Measurements from ENCODE around the gene TNS1. TPM values are rescaled to one million over a fixed set of nuclear protein-coding genes. Genes with fewer than 3 reads are reported as not detected.

Gene TNS1
- total RNA-seq, 1 donor from 2014 or later: 11.6 TPM

GRCh38 chr2:217990389-217990788, 12.4 kb downstream of the TNS1 start:
- TF ChIP-seq CTCF (IDR thresholded peaks at IDR 0.05; ENCODE audit: unreplicated experiment): no peak
- H3K27ac Mint-ChIP-seq (ENCODE audit: unreplicated experiment): no peak overlapping the region
- peaks cover 15% of the 10 kb centered on the region for H3K4me1 Mint-ChIP-seq (ENCODE audit: unreplicated experiment)
- DNase-seq (ENCODE audit: low spot score): no peak
- no peaks in the 10 kb centered on the region for H3K36me3 Mint-ChIP-seq (ENCODE audit: low read depth, unreplicated experiment)
- H3K9me3 Mint-ChIP-seq (ENCODE audit: unreplicated experiment): no peaks in the 10 kb centered on the region
- peaks cover 19% of the 10 kb centered on the region for H3K27me3 Mint-ChIP-seq (ENCODE audit: unreplicated experiment)
- no peak overlapping the region for H3K4me3 Mint-ChIP-seq (ENCODE audit: unreplicated experiment)

- peaks cover 19% of the 10 kb centered on the region for H3K27me3 Mint-ChIP-seq (ENCODE audit: unreplicated experiment)
- peak overlapping the region; percentile 44 for H3K27ac Mint-ChIP-seq (ENCODE audit: unreplicated experiment)
- H3K36me3 Mint-ChIP-seq (ENCODE audit: low read depth, unreplicated experiment): no peaks in the 10 kb centered on the region
- DNase-seq (ENCODE audit: low spot score): no peak
- no peaks in the 10 kb centered on the region for H3K9me3 Mint-ChIP-seq (ENCODE audit: unreplicated experiment)
- no peak overlapping the region for H3K4me3 Mint-ChIP-seq (ENCODE audit: unreplicated experiment)
- no peak for TF ChIP-seq CTCF (IDR thresholded peaks at IDR 0.05; ENCODE audit: unreplicated experiment)
- H3K4me1 Mint-ChIP-seq (ENCODE audit: unreplicated experiment): peaks cover 13% of the 10 kb centered on the region
These were observed 13.4 kb downstream of the TNS1 start for GRCh38 chr2:217989221-217989948.

GRCh38 chr2:217988840-217989204, 14.0 kb downstream of the TNS1 start:
- Mint-ChIP-seq H3K27me3 (ENCODE audit: unreplicated experiment) (peaks cover 19% of the 10 kb centered on the region), H3K4me3 (ENCODE audit: unreplicated experiment) (no peak overlapping the region), H3K9me3 (ENCODE audit: unreplicated experiment) (no peaks in the 10 kb centered on the region), H3K36me3 (ENCODE audit: low read depth, unreplicated experiment) (no peaks in the 10 kb centered on the region), H3K4me1 (ENCODE audit: unreplicated experiment) (peaks cover 17% of the 10 kb centered on the region), H3K27ac (ENCODE audit: unreplicated experiment) (peak overlapping the region; percentile 44)
- TF ChIP-seq CTCF (IDR thresholded peaks at IDR 0.05; ENCODE audit: unreplicated experiment): peak; percentile 43
- DNase-seq (ENCODE audit: low spot score): no peak

GRCh38 chr2:217988014-217988839, 14.6 kb downstream of the TNS1 start:
- Mint-ChIP-seq H3K27ac (ENCODE audit: unreplicated experiment) (no peak overlapping the region), H3K4me1 (ENCODE audit: unreplicated experiment) (peaks cover 18% of the 10 kb centered on the region), H3K9me3 (ENCODE audit: unreplicated experiment) (no peaks in the 10 kb centered on the region), H3K36me3 (ENCODE audit: low read depth, unreplicated experiment) (no peaks in the 10 kb centered on the region), H3K4me3 (ENCODE audit: unreplicated experiment) (no peak overlapping the region), H3K27me3 (ENCODE audit: unreplicated experiment) (peaks cover 24% of the 10 kb centered on the region)
- TF ChIP-seq CTCF (IDR thresholded peaks at IDR 0.05; ENCODE audit: unreplicated experiment): peak; percentile 93
- peak; percentile 91 for DNase-seq (ENCODE audit: low spot score)

GRCh38 chr2:217987391-217987790, 15.4 kb downstream of the TNS1 start:
- Mint-ChIP-seq H3K27me3 (ENCODE audit: unreplicated experiment) (peaks cover 24% of the 10 kb centered on the region), H3K9me3 (ENCODE audit: unreplicated experiment) (no peaks in the 10 kb centered on the region), H3K27ac (ENCODE audit: unreplicated experiment) (no peak overlapping the region), H3K4me1 (ENCODE audit: unreplicated experiment) (peaks cover 24% of the 10 kb centered on the region), H3K36me3 (ENCODE audit: low read depth, unreplicated experiment) (no peaks in the 10 kb centered on the region), H3K4me3 (ENCODE audit: unreplicated experiment) (no peak overlapping the region)
- DNase-seq (ENCODE audit: low spot score): no peak
- TF ChIP-seq CTCF (IDR thresholded peaks at IDR 0.05; ENCODE audit: unreplicated experiment): no peak

Data from endothelial cell (in vitro differentiated cells).